GM13976 (cell line): ENCODE data around the gene BMP7.

Source experiments
- DNase-seq: peaks from one replicate; pipeline ENCODE4 v3.0.0; 2012; ENCODE audit warnings: low spot score
- in situ Hi-C: fragments of 300-500 bp; cut with MboI; formaldehyde crosslinking; loops from one replicate; pipeline ENCODE4 v1.12.0; 2022; ENCODE audit warnings: low sequenced_read_pairs, mixed read lengths, inconsistent platforms; ENCODE audit not compliant: unreplicated experiment
- TF ChIP-seq, protein P1 (sequence below): IDR thresholded peaks from 2 replicates; pipeline ENCODE4 v1.5.1; 2012; ENCODE audit warnings: borderline replicate concordance, mild to moderate bottlenecking; ENCODE audit not compliant: insufficient read depth; ENCODE audit errors: extremely low read depth, missing control alignments, control extremely low read depth

Gene BMP7

GRCh38 chr20:57310821-57311514, 44.5 kb upstream of the BMP7 start:
- in situ Hi-C loops: no loop called here
- TF ChIP-seq, protein P1, sequence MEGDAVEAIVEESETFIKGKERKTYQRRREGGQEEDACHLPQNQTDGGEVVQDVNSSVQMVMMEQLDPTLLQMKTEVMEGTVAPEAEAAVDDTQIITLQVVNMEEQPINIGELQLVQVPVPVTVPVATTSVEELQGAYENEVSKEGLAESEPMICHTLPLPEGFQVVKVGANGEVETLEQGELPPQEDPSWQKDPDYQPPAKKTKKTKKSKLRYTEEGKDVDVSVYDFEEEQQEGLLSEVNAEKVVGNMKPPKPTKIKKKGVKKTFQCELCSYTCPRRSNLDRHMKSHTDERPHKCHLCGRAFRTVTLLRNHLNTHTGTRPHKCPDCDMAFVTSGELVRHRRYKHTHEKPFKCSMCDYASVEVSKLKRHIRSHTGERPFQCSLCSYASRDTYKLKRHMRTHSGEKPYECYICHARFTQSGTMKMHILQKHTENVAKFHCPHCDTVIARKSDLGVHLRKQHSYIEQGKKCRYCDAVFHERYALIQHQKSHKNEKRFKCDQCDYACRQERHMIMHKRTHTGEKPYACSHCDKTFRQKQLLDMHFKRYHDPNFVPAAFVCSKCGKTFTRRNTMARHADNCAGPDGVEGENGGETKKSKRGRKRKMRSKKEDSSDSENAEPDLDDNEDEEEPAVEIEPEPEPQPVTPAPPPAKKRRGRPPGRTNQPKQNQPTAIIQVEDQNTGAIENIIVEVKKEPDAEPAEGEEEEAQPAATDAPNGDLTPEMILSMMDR: no peak
- DNase-seq: no peak

GRCh38 chr20:57309544-57310115, 43.2 kb upstream of the BMP7 start:
- in situ Hi-C loops: no loop called here
- no peak for DNase-seq
- TF ChIP-seq, protein P1: no peak

- in situ Hi-C loops: no loop called here
- TF ChIP-seq, protein P1: no peak
- no peak for DNase-seq
Measured at GRCh38 chr20:57308451-57309271, 42.2 kb upstream of the BMP7 start.

GRCh38 chr20:57306747-57307146, 40.3 kb upstream of the BMP7 start:
- TF ChIP-seq, protein P1: no peak
- no peak for DNase-seq
- in situ Hi-C loops: no loop called here

- in situ Hi-C loops: no loop called here
- TF ChIP-seq, protein P1: no peak
- DNase-seq: no peak
Measured at GRCh38 chr20:57301026-57301425, 34.6 kb upstream of the BMP7 start.

- TF ChIP-seq, protein P1: no peak
- no peak for DNase-seq
- in situ Hi-C loops: no loop called here
Measured at GRCh38 chr20:57298457-57298856, 32.0 kb upstream of the BMP7 start.
